Activated CD4-positive, alpha-beta T cell treated with anti-CD3 and anti-CD28 coated beads for 1 hour (primary cell): ENCODE data around the gene TRIM54.
"Not testable (repeated sequence)": the region's sequence is repeated elsewhere in the genome, so short reads cannot be mapped to it uniquely, and the experiment has no call there.

Experiments used
- DNase-seq: peaks from one replicate; pipeline ENCODE4 v3.0.0-alpha.2; 2020

TRIM54 gene

DNA sequence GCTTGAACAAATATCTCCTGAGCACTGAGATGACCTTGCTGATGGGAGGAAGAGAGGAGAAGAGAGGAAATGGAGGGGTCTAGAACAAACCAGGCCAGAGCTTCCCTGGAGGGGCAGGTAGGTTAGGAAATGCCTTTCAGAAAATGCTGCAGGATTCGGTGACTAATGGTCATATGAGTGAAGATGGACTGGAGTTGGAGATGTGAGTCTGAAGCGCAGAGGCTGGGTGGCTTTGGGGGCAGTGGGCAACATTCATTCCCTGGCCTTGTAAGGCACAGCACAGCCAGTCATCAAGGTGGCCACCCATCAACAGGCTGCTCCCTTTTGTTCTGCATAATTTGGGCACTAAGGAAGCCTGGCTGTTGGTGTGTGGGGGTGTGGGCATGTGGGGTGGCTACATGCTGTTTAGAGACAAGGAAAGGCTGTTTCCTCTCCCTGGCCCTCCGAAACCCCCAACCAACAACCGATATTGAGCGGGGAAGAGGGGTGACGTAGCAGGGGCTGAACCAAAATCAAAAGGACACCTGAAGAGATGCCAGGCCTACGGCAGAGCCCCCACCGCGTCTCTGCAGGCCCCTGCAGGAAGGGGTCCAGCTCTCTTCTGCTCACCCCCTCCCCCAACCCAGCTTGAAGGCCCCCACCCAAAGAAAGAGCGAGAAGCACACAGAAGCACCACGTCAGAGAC, 20.8 kb upstream of the TRIM54 start:
- no peak for DNase-seq

DNA sequence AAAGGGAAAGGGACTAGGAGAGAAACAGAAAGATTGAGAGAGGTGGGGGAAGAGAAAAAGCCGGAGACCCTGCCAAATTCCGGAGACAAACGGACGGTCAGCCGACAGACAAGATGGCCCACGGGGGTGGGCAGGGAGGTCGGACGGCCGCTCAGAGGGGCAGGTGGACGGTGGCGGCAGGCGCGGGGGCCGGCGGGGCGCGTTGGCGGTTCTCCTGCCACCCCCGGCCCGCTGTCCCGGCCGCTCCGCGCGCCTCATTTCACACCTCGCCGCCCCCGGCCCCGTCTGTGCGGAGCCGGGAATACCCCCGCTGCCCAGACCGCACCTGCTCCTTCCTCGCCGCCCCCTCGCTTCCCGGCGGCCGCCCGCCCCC, 20.3 kb upstream of the TRIM54 start:
- DNase-seq: no peak

DNA sequence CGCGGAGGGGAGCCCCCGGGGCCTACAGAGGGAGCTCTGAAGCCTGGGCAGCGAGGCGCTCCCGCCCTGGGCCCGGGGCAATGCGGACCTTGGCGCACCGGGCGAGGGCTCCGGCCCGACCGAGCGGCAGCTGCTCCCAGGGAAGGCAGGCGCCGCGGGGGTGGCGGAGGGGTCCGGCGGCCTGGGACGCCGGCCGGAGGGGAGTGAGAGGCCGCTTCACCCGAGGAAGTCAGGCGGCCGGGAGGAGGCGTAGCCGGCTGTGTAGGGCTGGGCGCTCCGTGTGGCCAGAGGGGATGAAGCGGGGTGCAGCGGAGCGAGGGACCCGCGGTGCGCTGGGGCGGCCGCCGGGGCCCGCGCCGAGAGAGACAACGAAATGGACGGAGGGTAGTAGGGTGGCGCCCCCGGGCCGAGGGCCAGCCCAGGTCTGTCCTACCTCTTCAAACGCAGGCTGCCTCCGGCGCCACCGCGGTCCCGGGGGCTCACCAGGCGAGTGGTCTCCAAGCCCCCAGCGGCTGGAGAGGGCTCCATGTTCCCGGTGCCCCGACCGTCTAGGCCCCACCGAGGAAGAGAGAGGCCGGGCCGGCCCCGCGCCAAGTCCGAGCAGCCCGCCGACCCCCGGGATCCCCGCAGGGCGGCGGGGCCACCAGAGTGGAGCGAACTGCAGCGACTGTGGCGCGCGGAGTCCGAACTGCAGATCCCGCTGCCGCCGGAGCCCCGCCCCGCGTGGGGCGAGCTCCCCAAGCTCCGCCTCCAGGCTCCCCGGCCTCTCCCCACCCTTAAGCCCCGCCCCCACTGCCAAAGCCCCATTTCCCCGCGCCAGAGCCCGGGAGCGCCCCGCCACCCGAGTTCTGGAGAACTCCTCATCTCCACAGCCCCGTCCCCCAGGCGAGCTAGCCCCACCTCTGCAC, 19.6 kb upstream of the TRIM54 start, which contains the start of gene SLC30A3:
Gene SLC30A3 (minus strand): TSS at position 669 of the 908 bp plus-strand sequence. CDS start 141 bp downstream, at position 528.
- peak; percentile 53 for DNase-seq

DNA sequence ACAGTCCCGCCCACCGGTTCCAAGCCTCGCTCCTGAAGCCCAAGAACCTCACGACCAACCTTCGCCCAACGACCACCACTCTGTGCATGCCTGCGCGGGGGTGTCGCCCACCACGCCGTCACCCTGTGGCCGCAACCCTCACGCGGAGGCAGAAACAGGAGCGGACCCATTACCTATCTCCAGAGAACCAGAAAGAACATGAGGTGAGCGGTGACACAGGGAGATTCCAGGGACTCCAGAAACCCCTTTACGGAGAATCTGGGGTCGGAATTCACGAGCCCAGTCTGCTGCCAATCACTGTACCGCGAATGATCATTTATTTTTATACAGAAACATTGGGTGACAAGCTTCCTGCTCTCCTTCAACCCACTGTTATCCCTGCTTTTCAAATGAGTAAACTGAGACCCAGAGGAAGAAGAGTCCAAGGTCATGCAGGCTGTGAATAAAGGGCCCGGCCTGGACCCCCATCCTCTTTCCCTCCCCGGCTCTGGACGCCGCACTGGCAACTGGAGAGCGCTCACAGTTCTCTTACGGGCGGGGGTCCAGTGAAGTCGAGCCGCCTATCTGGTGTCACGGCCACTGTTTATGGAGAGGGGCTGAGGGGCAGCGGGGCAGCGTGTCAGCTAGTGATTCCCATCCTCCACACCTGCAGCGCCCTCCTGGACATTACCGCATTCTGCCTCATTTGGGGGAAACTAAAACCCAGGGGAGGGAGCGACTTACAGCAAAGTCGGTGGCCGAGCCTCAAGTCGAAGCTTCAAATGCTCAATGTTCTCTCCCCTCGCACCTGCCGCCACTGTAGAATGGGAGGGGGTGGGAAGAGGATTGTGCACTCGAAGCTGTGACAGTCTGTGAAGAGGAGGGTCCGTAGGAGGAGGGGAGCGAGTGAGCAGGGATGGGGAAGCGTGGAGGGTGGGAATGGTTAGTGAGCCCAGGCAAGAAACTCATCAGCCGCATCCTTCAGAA, 18.7 kb upstream of the TRIM54 start:
- no peak for DNase-seq

DNA sequence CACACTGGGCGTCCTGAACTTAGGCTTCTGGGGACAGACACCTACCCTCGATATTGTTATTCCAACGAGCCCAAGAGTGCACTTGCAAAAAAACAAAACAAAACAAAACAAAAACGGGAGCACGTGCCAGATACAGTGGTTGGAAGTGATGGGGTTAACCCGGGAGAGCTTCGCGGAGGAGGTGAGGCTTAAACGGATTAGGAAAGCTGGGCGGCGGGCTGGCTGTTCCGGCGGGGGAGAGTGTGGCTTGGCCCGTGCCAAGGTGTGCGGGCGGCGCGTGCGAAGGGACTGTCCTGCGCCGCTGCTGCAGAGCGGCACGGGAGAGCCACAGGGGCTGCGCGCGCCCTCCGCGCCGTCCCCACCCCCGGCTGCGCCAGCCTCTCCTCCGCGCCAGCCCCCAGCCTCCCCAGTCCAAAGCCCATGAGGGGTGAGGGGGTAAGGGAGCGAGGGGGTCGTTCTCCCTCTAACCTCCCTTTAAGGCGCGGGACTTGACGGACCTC, 17.9 kb upstream of the TRIM54 start:
- no peak for DNase-seq

DNA sequence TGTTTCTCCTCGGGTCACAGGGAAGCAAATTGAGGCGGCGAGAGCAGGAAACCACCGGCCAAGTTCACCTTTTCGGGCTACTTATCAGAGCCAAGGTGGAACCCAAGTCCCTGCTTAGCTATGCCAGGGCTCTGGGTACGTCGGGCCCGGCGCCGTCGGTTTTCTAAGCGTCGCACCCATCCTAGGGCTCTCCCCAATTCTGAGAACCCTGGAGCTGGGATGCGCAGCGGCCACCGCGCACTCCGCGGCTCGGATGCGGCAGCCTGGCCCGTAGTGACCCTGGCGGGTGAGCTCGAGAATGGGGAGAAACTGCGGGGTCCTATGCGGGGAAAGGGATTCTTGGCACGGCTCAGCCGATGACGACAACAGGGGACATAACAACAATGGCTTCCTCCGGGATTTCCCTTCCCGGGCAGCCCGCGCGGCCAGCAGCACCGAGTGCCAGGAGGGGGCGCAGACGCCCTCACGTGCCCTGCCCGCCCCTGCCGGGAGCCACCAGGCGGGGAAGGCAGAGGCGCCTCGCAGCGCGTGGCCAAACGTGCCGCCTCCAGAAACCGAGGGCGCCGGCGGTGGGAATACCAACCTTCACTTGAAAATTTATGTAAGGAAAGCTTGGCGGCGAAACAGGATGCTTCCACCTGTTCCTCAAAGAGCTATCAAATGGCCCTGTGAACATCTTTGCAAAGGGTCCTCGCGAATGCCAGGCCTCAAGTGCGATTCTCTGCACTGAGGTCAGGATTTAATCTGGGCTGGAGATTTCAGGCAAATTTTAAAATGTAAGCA, 17.3 kb upstream of the TRIM54 start:
- peak; percentile 50 for DNase-seq

DNA sequence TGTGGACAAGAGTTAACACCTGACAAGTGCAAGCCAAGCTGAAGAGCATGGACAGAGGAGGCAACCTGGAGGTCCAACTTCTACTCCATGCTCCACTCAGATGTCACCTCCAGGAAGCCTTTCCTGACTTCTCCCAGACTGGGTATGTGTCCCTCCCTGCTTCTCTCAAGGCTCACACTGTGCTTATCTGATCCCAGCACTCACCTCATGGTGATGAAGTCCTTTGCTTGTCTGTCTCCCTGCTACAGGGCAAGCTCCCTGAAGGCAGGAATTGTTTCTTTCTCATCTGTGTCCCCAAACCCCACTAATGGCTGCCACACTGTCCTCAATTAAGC, 16.7 kb upstream of the TRIM54 start:
- DNase-seq: no peak

DNA sequence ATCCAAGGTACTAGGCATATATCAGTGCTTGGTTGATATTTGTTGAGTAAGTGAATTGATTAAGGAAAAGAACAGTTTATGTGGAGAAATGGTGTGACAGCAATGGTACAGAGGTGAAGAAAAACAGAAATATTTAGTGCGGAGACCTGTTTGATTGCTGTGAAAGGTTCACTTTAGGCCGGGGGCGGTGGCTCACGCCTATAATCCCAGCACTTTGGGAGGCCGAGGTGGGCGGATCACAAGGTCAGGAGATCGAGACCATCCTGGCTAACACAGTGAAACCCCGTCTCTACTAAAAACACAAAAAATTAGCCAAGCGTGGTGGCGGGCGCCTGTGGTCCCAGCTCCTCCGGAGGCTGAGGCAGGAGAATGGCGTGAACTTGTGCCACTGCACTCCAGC, 13.9 kb upstream of the TRIM54 start:
- DNase-seq: not testable (repeated sequence)

DNA sequence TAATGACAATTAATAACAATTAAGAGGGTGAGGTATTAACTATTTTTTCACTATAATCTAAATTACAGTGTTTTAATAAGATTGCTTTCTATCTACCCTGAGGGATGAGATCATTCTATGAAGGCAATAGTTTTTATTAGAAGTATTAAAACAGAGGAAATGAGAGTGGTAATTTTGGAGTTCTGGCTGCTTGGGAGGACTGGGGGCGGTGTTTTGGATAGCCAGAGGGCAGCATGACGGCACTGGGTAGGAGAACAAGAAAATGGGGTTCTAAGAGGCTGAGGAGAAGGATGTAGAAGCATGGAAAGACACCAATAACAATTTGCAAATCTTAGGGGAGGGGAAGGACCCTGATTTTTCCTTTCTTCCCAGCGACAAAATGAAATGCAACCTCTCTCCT, 12.1 kb upstream of the TRIM54 start:
- DNase-seq: no peak

DNA sequence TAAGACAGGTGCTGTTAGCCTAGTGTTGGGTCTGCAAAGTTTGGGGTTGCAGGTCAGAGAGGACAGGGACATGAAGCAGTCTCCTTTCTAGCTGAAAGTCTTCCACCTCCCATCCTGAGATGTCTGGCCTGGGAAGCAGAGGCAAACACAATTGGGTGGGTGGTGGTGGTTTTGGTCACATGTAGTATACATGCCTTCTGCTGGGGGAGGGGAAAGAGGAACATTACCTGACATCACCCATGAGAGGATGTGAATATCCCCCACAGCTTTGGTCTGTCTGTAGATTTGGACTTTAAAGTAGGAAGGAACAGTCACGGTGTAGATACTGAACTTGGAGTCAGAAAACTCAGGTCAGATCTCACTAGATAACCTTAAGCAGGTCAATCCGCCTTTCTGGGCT, 11.6 kb upstream of the TRIM54 start:
- DNase-seq: no peak

DNA sequence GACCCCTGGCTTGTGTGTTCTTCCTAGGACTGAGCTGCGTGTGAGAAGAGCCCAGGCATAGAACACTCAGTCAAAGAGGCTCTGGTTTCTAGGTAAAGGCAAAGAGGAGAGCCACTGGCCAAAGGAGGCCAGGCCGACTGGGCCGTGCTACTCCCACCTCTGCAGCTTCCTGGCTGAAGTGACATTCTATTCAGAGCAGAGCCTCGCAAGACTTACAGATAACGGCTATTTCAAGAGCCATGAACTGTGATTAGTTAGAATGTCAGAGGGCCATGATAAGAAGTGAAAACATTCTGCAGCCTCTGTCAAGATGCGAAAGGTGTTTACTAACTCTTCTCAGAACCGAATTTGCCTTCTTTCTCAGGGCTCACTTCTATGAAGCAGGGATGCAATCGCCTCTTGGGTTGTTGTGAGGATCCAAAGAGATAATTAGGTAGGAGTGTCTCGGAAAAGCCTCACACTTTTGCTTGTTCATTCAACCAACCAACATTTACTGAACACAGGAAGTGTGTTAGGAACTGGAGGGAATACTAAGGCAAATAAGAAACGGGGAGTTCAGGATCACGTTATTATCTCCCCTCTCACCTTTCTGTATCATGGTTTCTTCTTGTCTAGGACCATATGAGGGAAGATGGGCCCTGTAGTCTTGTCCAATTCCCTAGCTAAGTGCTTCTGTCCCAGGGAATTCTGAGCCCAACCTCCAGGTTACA, 10.4 kb upstream of the TRIM54 start:
- no peak for DNase-seq

DNA sequence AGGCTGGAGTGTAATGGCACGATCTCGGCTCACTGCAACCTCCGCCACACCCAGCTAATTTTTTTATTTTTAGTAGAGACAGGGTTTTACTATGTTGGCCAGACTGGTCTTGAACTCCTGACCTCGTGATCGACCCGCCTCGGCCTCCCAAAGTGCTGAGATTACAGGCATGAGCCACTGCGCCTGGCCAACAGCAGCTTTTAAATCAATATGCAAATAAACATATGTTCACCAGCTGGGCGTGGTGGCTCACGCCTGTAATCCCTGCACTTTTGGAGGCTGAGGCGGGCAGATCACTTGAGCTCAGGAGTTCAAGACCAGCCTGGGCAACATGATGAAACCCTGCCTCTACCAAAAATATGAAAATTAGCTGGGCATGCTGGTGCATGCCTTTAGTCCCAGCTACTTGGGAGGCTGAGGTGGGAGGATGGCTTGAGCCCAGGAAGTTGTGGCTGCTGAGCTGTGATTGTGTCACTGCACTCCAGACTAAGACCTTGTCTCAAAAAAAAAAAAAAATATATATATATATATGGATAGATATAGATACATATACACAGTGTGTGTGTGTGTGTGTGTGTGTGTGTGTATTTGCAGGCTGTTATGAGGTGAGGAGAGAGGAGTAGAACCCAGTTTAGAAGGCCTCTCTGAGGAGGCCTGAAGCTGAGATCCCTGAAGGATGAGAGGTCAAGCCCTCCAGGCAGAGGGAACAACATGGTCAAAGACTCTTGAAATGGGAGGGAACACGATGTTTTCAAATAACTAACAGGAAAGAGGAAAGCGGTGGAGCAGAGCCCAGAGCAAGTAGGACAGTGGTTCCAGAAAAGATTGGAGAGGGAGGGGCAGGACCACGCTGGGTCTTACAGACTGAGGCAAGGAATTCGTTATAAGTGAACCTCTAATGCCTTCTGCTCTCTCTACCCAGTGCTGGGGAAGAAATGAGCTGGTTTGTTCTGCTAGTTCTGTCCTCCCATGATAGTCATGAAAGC, 9.4 kb upstream of the TRIM54 start:
- not testable (repeated sequence) for DNase-seq

DNA sequence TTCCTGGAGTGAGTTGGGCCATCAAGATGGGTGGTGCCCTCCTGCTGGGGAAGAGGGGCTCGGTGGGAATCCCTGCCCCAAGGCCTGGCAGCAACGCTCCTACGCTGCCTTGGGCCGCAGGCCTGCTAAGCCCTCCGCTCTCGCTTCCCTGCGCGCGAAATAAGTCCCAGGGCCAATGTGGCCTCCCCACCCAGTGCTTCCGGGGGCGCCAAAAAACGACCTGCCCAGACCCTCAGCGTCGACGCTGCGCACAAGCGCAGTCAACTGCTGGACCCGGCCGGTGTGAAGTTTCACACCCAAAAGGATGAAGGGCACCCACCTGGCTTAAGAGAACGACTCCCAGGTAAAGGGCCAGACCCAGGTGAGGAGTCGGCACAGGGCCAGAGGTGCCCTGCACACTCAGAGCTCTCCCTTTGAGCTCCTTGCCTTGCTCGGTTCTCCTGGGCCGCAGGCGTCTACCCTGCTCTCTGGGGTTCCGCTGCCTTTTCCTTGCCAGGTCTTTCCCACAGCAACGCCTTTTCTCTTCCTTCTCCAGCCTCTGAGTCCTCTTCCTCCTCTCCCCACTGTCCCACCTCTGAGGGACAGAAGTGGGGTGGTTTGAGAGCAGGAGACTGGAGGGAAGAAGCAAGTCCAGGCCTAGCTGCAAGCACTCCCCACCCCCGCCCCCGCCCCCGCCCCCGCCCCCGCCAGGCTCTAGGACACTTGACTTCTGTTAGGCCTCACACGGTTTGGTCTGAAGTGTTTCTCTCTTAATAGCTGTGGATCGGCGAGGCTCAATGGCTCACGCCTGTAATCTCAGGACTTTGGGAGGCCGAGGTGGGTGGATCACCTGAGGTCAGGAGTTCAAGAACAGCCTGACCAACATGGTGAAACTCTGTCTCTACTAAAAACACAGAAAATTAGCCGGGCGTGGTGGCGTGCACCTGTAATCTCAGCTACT, 6.7 kb upstream of the TRIM54 start, which contains the start of gene DNAJC5G:
Gene DNAJC5G (plus strand): TSS at position 223 of the 940 bp plus-strand sequence. CDS start 1,296 bp downstream, outside the sequence.
- DNase-seq: no peak

DNA sequence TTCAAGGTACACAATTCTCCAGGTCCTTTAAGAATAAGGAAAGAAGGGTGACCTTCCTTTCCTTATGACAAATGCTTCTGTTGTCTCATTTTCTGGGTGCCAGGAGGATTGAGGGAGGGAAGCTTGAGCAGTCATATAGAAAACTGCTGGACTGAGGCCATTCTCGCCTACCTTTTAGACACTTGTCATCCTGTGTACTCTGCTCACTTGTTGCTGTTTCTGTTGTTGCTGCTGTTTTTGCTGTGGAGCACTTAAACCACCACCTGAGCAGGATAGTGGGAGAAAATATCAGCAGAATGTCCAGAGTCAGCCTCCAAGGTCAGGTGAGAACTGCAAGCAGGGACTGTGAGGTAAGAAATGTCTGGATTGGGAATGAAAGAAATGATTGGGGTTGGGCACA, 4.2 kb upstream of the TRIM54 start:
- DNase-seq: no peak

DNA sequence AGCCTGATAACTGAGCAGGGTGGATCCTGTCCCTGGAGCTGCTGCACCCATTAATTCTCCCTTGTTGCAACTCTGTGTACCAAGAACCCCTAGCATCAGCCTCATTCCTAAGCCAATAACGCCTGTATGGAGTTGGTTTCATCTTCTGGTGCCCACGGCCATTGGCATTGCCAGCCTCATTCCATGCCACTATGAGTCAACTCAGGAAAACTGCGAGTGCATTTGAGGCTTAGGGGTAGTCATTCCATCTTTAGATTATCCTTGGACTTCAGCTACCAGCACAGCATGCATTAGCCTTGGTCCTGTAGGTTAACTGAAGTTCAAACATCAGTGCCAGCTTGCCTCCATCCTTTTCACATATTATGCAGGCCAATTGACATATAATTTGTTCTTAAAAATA, 1.4 kb upstream of the TRIM54 start:
- DNase-seq: no peak

DNA sequence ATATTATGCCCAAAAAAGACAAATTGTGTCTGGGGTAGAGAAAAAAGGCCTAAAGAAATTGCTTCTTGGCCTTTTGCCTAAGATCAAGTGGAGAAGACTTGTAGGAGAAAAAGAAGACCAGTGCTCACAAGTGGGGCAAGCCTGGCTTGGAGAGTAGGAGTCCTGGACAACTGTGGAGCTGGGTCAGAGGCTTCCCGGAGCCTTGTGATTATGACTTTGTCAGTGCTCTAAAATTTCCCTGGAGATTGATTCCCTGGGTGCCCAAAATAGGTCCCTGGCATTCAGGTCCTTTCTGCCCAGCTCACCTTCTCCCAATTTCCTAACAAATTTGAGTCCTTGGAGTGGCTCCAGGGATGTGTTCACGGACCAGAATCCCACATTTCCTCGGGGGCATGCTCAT, 787 bp upstream of the TRIM54 start:
- no peak for DNase-seq

DNA sequence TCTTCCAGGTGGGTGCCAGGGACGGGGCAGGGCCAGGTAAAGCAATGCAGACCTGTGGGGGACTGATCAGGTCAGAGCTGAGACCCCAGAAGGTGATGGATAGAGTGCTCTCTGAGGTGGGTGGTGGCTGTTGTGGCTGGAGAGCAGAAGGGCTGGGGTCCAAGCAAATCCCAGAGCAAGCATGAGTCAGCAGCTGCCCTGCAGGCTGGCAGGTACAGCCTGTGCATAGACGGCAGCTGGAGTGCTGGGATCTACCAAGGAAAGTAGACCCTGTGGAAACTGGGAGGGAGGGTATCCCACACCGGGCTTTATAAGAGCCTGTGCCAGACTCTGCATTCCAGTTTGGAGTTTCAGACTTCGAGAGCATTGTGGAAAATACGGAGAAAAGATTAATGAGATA, 663 bp downstream of the TRIM54 start:
- DNase-seq: no peak

DNA sequence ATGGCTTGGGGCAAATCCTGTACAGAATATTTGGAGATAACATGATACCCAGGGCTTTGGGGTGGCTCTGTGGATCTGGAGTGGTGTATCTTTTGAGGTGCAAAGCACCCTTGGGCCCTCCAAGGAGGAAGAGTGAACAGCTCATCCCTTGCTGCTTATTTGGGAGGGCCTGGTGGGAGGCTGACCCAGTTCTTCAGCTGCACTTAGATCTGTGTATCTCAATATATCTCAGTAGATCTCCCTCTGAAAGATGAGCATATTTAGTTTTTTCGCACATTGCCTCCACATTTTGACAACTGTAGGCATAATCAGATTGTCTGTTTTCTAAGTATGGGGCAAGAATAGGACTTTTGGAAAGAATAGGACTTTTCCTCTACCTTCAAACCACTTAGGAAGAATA, 2.8 kb downstream of the TRIM54 start:
- DNase-seq: no peak

DNA sequence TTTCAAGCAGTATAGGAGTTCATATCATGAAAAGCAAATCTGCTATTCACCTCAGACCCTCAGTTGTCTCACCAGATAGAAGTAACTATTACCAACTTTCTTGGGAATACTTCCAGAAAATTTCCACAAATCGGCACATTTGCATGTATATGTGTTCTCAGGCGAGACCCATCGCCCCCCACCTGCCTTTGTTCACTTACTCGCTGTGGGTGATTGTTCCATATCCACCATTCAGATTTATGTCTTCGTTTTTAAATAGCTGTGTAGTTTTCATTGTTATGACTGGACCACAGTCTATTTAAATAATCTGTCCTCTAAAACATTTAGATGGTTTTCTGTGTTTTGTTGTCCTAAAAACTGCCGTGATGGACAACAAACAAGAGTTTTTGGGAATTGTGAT, 3.3 kb downstream of the TRIM54 start:
- DNase-seq: no peak
